Motor neuron (in vitro differentiated cells): ENCODE results near the gene ALDH5A1. TPM values are rescaled to one million over a fixed set of nuclear protein-coding genes. Genes with fewer than 3 reads are reported as not detected.
A peak's percentile ranks its signal among the peaks of the same experiment; 100 is the strongest.

Experiments used
- ATAC-seq, 8 experiments: fragments of 200-7000 bp; cut with Tn5 transposase; replicated peaks in 6 of 8; 2 replicates each; pipeline ENCODE4 v1.8.0; 2021; ENCODE audit warnings: mild to moderate bottlenecking in 8 of 8, moderate library complexity in 8 of 8
- H3K27ac ChIP-seq, 2 donors: fragments of 250-450 bp; sonication (Bioruptor Pico); 2 replicates each; pipeline ENCODE4 v1.9.0; 2021; ENCODE audit warnings: antibody characterized with exemption in 2 of 2, mild to moderate bottlenecking in 2 of 2, moderate library complexity in 1 of 2
- H3K4me1 ChIP-seq, 2 donors: fragments of 250-450 bp; sonication (Bioruptor Pico); replicated peaks in 1 of 2; 2 replicates each; pipeline ENCODE4 v1.6.1; 2021; ENCODE audit warnings: antibody characterized with exemption in 2 of 2, mild to moderate bottlenecking in 2 of 2, moderate library complexity in 1 of 2
- H3K4me3 ChIP-seq, 5 donors: fragments of 250-450 bp; sonication (Bioruptor Pico); 2 replicates each; pipeline ENCODE4 v1.9.0; 2021; ENCODE audit warnings: antibody characterized with exemption in 5 of 5, mild to moderate bottlenecking in 5 of 5, moderate library complexity in 4 of 5
- WGBS, 10 experiments: fragments of 450-650 bp; shearing (Covaris generic); methylation state at CpG; one replicate each; pipeline ENCODE4 v1.0.0; 2022; 5-methylcytosine and 5-hydroxymethylcytosine counted together
- in situ Hi-C, 9 experiments: fragments of 400-800 bp; cut with MboI; loops; one replicate each; pipeline ENCODE4 v1.15.0; 2021; ENCODE audit warnings: low sequenced_read_pairs in 9 of 9, low pct_unique_long_range_greater_than_20kb in 2 of 9; ENCODE audit not compliant: unreplicated experiment in 9 of 9
- total RNA-seq, 8 experiments: library from RNA; unstranded; fragments of 300-600 nt; gene quantifications; 2 replicates each; pipeline versions ENCODE4 v1.2.3 to v1.2.4, GENCODE V29; 2022

ALDH5A1 gene
- total RNA-seq, 8 experiments from 2014 or later: 0.25 to 32.4 (median 12.9) TPM

DNA sequence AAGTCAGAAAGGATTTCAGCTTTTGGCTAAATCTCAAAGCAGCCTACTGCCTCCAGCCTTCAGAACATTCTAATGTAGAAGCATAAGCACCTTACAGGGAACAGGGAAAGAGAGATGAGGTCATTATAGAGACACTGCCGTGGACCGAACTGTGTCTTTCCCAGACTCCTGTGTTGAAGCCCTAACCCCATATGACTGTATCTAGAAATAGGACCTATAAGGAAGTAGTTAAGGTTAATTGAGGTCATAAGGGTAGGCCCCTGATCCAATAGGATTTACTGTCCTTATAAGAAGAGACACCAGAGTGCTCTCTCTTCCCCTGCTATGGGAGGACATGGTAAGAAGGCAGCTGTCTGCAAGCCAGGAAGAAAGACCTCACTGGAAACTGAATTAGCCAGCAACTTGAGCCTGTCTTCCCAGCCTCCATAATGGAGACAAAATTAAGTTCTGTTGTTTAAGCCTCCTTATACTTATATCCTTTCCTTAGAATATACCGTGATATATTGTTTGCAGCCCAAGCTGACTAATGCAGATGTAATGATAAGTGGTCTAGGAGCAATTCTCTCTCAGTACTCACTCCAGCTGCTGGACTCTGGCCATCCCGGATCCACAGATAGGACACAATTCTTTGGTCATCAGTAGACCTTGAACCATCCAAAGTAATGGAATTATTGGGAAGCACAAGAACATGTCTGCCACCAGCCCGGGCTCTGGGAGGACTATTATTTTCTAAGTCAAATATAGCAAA lies 71.4 kb downstream of the ALDH5A1 start:
- no peak for ATAC-seq
- 40 to 100% (median 86%) methylated on average over 1 to 5 of the region's 5 CpGs for WGBS, 10 experiments
- Histone ChIP-seq H3K27ac (no peak overlapping the region), H3K4me1 (peaks cover 0 to 11% of the 10 kb centered on the region in 2 donors), H3K4me3 (no peak overlapping the region)
- in situ Hi-C loops: no loop called here

DNA sequence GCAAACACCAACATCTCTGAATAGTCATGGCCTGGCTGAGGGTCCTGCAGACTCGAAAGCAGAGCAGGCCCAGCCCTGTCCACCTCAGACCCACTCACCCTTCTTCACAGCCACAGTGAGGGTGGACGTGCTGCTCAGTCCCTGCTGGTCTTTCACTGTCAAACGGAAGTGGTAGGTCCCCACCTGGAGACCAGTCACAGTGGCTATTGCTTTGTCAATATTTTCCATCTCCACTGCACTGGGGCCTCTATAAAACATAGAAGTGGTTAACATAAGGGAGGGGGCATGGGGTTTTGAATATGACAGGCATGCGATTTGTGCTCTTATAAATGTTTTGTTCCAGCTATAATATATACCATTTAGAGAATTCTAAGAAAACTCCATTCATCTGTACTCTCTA lies 73.9 kb downstream of the ALDH5A1 start:
- in situ Hi-C loops: no loop called here
- Histone ChIP-seq H3K4me1 (peaks cover 0 to 11% of the 10 kb centered on the region in 2 donors), H3K4me3 (no peak overlapping the region), H3K27ac (no peak overlapping the region)
- peak in 3 of 8 experiments; percentile 19 to 52 (median 32) for ATAC-seq
- WGBS, 10 experiments: 20 to 100% (median 83%) methylated on average over 1 to 3 of the region's 4 CpGs; no CpG with 5 or more reads in 1 of the 10 experiments

DNA sequence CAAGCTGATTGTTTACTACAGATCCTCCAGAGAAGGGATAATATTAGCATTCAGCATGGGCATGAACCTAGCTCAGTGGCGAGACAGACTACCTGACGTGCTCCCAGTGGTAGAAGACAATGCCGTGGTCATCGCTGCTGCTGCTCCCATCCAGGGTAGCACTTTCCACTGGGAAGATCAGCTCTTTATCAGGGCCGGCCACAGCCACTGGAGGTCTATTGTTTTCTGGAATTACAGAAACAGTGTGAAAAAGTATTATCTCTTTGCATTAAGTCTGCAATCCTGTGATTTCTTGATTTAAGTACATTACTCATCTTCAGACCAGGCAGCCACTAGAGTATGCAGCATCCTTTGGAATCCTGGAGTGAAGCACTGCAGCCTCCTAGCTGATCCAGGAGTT lies 75.0 kb downstream of the ALDH5A1 start:
- no peak overlapping the region for H3K27ac ChIP-seq
- peaks cover 0 to 11% of the 10 kb centered on the region in 2 donors for H3K4me1 ChIP-seq
- 0 to 89% (median 84%) methylated on average over 1 to 5 of the region's 5 CpGs; no CpG with 5 or more reads in 6 of the 10 experiments for WGBS, 10 experiments
- in situ Hi-C loops: no loop called here
- H3K4me3 ChIP-seq: no peak overlapping the region
- no peak for ATAC-seq

DNA sequence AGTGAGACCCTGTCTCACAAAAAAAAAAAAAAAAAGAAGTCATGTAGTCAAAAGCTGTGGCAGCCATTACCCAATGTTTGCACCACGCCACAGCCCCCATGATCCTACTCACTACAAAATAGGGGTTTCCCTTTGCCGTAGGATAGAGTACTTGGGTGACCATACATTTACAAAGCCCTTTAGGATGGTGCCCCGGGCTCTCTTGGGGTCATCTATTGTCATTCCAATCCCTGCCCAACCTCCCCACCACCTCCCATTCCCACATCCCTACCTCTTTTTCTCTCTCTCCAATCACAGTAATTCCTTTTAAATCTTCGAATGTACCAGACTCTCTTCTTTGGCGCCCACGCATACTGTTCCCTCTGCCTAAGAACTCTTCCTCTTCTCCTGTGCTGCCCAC lies 76.6 kb downstream of the ALDH5A1 start:
- peaks cover 0 to 11% of the 10 kb centered on the region in 2 donors for H3K4me1 ChIP-seq
- H3K4me3 ChIP-seq: no peak overlapping the region
- no peak overlapping the region for H3K27ac ChIP-seq
- WGBS, 10 experiments: 20 to 90% (median 77%) methylated on average over 1 to 5 of the region's 6 CpGs; no CpG with 5 or more reads in 1 of the 10 experiments
- in situ Hi-C loops: no loop called here
- no peak for ATAC-seq

DNA sequence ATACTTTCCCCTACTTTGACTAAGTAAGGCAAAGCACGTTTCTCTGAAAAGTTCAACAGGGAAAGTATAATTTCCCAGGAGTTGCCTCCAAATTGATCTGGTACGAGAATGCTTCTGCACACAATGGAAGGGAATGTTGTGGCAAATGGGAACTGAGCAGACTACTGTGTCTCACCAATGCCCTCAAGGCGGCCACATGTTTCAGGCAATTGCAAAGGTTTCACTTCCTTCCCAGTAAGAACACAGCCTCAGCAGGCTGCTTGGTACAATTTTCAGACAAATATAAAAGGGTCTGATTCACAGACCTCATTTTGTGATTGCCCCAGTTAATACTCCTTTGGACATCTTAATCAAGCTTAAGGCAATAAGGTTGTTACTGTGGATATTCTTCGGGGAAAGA lies 80.0 kb downstream of the ALDH5A1 start:
- no peak overlapping the region for H3K4me3 ChIP-seq
- peak in 3 of 8 experiments; percentile 52 to 82 (median 71) for ATAC-seq
- in situ Hi-C loops: loop anchor here in 3 of 9 experiments (25.0 kb wide), 1 partner anchor 112 kb away; no protein-coding TSS in a partner anchor
- H3K27ac ChIP-seq: no peak overlapping the region
- no peaks in the 10 kb centered on the region for H3K4me1 ChIP-seq
- WGBS, 10 experiments: 17 to 100% (median 81%) methylated on average over 1 to 4 of the region's 4 CpGs

DNA sequence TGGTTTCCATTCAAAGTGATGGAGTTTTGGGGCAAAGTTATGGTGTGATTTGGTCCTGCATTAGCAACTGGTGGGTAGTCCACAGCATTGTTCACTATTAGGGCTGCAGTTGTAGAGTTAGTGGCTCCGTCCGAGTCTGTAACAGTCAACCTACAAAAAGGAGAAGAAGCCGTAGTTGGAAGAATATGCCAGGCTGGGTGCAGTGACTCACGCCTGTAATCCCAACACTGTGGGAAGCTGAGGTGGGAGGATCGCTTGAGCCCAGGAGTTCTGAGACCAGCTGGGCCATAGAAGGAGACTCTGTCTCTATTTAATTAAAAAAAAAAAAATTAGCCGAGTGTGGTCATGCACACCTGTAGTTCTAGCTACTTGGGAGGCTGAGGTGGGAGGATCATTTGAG lies 81.7 kb downstream of the ALDH5A1 start:
- no peak overlapping the region for H3K27ac ChIP-seq
- ATAC-seq: no peak
- WGBS, 10 experiments: 61 to 97% (median 85%) methylated on average over 2 to 5 of the region's 6 CpGs; no CpG with 5 or more reads in 3 of the 10 experiments
- in situ Hi-C loops: loop anchor here in 3 of 9 experiments (25.0 kb wide), 1 partner anchor 111 kb away; no protein-coding TSS in a partner anchor
- H3K4me1 ChIP-seq: no peaks in the 10 kb centered on the region
- no peak overlapping the region for H3K4me3 ChIP-seq

DNA sequence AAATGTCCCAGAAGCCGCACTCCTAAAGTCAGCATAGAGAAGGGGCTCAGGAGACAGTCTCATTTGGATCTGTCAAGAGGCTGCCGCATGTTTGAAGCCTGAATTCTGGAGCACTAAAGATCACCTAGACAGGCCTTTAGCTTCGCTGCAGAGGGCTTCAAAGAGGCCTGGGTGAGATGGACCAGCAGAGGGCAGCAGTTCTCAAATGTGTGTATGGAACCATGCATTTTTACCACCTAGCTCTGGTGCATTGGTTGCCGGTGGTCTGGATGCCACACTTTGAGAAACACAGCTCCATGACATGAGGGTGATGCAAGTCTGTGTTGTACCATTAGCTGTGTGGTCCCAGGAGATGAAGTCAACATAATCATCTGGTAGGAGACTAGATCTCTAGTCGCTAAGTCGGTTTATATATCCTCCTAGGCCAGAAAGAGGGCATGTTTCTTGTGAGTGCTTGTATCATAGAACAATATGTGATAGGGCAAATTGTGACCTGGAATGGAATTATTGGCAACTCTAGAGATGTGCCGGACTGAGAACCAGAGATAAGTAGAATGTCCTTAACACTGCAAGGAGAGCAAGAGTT lies 86.4 kb downstream of the ALDH5A1 start:
- peak; percentile 35 to 94 (median 66) for ATAC-seq
- Histone ChIP-seq H3K4me3 (no peak overlapping the region), H3K27ac (no peak overlapping the region), H3K4me1 (peaks cover 11 to 24% of the 10 kb centered on the region in 2 donors)
- WGBS, 10 experiments: 23 to 84% (median 74%) methylated on average over 2 to 5 of the region's 7 CpGs; no CpG with 5 or more reads in 4 of the 10 experiments
- in situ Hi-C loops: loop anchor here in 5 of 9 experiments (10.0 to 25.0 kb wide), 2 partner anchors 106 to 114 kb away; no protein-coding TSS in a partner anchor

DNA sequence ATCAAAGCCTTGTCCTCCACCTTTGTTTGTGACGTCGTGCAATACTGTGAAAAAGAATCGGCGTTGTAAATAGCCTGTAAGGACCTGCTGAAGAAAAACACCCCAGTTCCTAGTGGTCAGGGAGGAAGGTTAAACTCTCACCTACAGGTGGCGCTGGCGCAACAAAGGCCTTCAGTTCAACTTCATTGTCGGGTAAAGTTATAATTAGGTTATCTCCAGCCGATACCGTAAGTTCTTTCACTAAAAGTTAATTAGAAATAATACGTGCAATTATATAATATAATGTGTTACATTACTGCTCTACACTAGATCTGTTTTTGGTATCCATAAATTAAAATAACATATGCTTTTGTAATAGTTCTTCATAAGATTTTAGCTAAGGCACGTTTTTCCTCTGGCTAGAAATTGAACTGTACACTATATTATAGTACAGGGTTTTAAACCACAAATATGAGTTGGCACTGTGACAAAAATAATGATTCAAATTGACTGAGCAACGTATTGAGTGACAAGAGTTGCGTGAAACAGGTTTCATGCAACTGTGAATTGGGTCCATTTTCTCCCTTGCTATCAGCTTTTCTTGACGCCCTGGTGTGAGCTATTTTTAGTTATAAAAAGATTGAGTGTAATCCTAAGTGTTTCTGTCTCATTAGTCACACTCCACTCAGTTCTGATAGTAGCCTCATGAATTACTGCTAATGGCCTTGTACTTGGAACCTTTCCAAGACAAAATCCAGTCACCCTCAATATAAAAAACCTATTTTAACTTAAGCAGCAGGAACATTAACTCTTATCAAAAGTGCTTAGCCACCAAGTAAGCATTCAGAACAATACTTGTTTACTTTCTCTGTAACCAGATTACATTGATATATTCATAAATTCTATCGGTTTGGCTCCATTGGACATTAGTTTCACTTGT lies 89.0 kb downstream of the ALDH5A1 start:
- in situ Hi-C loops: loop anchor here in 5 of 9 experiments (10.0 to 25.0 kb wide), 2 partner anchors 104 to 111 kb away; no protein-coding TSS in a partner anchor
- peak; percentile 82 to 89 (median 86) for ATAC-seq
- Histone ChIP-seq H3K4me1 (peaks cover 11 to 24% of the 10 kb centered on the region in 2 donors), H3K27ac (no peak overlapping the region), H3K4me3 (no peak overlapping the region)
- 18 to 39% (median 25%) methylated on average over 4 to 15 of the region's 15 CpGs for WGBS, 10 experiments

DNA sequence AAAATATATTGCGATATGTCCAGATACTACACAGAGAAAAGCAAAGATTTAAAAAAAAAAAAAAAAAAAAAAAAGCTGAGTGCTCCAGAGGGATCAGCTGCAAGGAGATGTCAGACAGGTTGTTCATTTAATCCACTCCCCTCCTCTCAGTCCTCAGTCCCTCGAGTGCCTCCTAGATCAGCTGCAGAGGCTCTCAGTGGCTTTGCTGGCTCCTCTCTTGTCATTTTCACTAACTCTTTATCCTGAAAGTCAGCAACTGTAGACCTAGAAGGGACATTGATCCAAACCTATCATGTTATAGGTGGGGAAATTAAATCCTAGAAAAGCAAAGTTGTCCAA lies 89.6 kb downstream of the ALDH5A1 start:
- peaks cover 11 to 24% of the 10 kb centered on the region in 2 donors for H3K4me1 ChIP-seq
- WGBS, 10 experiments: 69 to 100% (median 89%) methylated on average over 1 to 2 of the region's 2 CpGs; no CpG with 5 or more reads in 1 of the 10 experiments
- in situ Hi-C loops: loop anchor here in 5 of 9 experiments (10.0 to 25.0 kb wide), 2 partner anchors 103 to 110 kb away; no protein-coding TSS in a partner anchor
- ATAC-seq: peak in 5 of 8 experiments; percentile 46 to 74 (median 69)
- no peak overlapping the region for H3K4me3 ChIP-seq
- H3K27ac ChIP-seq: no peak overlapping the region

Other genes with a start within 250 kb of the ALDH5A1 start
- gene DCDC2, start 136.9 kb upstream of the ALDH5A1 start, total RNA-seq: 10 to 100 TPM in 1 of 8 experiments, 1 to 10 TPM in 3, under 1 TPM in 4; 0.21 to 13.3 (median 0.90) TPM
- gene MRS2, start 92.0 kb upstream of the ALDH5A1 start, total RNA-seq: 10 to 100 TPM; 16.3 to 36.1 (median 29.8) TPM
- gene GPLD1, start 5.4 kb upstream of the ALDH5A1 start, total RNA-seq: 1 to 10 TPM in 7 of 8 experiments, not detected in 1; 1.0 to 7.3 (median 4.9) TPM
- 10 to 100 TPM in 1 of 8 experiments, under 1 TPM in 7; 0.10 to 10.4 (median 0.53) TPM for gene KIAA0319, start 151.2 kb downstream of the ALDH5A1 start, total RNA-seq
- gene TDP2, start 171.9 kb downstream of the ALDH5A1 start, total RNA-seq: 10 to 100 TPM; 18.3 to 40.5 (median 32.7) TPM
- gene ACOT13, start 172.1 kb downstream of the ALDH5A1 start, total RNA-seq: 10 to 100 TPM; 13.5 to 39.4 (median 18.2) TPM
- 100 to 1,000 TPM; 103 to 170 (median 129) TPM for gene C6orf62, start 224.2 kb downstream of the ALDH5A1 start, total RNA-seq